GM19324 (cell line): ENCODE measurements around the gene ZNF488.

Source experiments
- ATAC-seq: cut with Tn5 transposase; IDR thresholded peaks from one replicate; pipeline ENCODE4 v1.9.1; 2021; ENCODE audit warnings: mild to moderate bottlenecking, moderate library complexity; ENCODE audit not compliant: unreplicated experiment, low FRiP score

Gene ZNF488

GRCh38 chr10:47317251-47317650 lies 66.8 kb downstream of the ZNF488 start:
- ATAC-seq = no peak

GRCh38 chr10:47316131-47316530 lies 68.0 kb downstream of the ZNF488 start:
- ATAC-seq = no peak
